Mononuclear cell (primary cell): ENCODE data around the gene LYPD6B. TPM values are rescaled to one million over a fixed set of nuclear protein-coding genes. Genes with fewer than 3 reads are reported as not detected.

Experiments
- H3K27me3 ChIP-seq: 2 replicates; pipeline ENCODE4 v1.6.0; 2011; ENCODE audit warnings: low read length, control low read depth; ENCODE audit not compliant: insufficient read depth
- H3K4me1 ChIP-seq: 2 replicates; pipeline ENCODE4 v1.5.1; 2011; ENCODE audit warnings: mild to moderate bottlenecking, low read length, control low read depth; ENCODE audit not compliant: insufficient read depth
- H3K4me3 ChIP-seq: 2 replicates; pipeline ENCODE4 v1.5.1; 2011; ENCODE audit warnings: mild to moderate bottlenecking, low read length, moderate library complexity
- H3K9me3 ChIP-seq: 2 replicates; pipeline ENCODE4 v1.5.1; 2011; ENCODE audit warnings: low read depth, mild to moderate bottlenecking, control low read depth, low read length
- total RNA-seq: library from RNA; depleted of rRNA; stranded (reverse); fragments of >200 nt; gene quantifications from one replicate; pipeline ENCODE4 v1.2.3, GENCODE V29; 2012

Gene LYPD6B
- total RNA-seq, 1 donor: not detected

DNA sequence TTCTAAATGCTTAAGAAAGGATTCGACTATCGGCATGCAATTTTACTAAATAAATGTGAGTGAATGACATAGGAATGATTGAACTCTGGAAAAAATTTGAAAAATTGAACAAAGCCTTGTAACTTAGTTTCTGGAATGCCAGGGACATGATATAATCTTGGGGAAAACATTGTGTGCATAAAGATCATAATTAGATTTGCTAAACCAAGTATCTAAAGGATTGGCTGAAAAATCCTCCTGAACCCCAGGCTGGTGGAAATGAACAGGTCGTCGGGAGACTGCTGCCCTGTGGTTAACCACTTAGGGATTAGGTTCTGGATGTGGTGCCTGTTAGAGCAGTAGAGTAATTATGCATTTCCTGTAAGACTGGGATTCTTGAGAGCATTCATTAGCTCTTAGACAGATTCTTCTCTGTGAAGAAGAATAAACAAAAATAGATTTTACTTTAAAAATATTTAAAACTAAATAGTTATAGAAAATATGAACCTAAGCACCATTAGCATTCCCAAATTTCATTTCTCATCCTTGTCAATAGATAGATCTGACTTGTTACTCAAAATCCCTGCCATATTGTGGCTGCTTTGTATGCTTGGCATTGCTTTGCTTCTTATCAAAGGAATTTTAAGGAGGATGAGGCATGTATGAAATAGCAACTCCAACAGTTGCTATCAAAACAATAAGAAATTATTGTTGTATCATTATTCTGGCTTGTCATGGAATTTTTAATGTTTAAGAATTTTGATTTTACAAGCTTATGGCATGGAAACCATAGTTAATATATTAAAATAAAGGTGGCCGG is 55.9 kb downstream of the LYPD6B start:
- Histone ChIP-seq H3K27me3 (peaks cover 3% of the 10 kb centered on the region), H3K9me3 (no peaks in the 10 kb centered on the region), H3K4me3 (no peak overlapping the region), H3K4me1 (no peaks in the 10 kb centered on the region)

DNA sequence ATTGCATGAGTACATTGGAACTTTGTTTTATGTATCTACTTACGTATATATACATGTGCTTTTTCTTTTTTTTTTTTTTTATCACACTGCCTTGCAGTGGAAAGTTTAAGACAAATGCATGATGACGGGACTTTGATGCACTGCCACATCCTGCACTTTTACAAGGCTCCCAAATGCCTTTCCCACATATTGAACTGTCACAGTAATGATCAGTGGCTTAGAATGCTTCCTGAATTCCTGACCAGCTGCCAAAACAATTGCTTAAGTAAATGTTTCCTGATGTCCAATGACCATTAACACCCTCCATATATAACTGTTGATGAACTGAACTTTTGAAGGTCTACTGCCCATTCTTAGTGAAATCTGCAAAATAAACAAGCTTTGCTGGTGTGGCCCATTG is 60.2 kb downstream of the LYPD6B start:
- H3K4me3 ChIP-seq: no peak overlapping the region
- no peaks in the 10 kb centered on the region for H3K27me3 ChIP-seq
- no peaks in the 10 kb centered on the region for H3K4me1 ChIP-seq
- H3K9me3 ChIP-seq: no peaks in the 10 kb centered on the region

DNA sequence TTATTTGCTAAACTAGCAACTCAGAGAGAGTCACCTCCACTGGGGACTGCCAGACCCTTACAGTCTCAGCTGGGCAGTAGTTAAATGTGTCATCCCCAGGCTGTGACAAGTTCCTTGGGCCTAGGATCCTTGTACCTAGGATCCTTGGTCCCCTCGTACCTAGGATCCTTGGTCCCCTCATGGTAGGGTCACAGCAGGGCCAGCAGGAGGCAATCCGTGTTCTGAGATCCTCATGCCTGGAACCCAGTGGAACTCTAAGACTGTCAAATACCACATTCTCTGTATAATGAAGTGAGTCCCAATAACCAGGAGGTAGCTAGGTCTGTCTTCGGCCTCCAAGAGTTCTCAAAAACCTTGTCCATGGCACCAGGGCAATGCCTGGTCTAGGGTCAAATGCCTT is 60.8 kb downstream of the LYPD6B start:
- no peaks in the 10 kb centered on the region for H3K4me1 ChIP-seq

DNA sequence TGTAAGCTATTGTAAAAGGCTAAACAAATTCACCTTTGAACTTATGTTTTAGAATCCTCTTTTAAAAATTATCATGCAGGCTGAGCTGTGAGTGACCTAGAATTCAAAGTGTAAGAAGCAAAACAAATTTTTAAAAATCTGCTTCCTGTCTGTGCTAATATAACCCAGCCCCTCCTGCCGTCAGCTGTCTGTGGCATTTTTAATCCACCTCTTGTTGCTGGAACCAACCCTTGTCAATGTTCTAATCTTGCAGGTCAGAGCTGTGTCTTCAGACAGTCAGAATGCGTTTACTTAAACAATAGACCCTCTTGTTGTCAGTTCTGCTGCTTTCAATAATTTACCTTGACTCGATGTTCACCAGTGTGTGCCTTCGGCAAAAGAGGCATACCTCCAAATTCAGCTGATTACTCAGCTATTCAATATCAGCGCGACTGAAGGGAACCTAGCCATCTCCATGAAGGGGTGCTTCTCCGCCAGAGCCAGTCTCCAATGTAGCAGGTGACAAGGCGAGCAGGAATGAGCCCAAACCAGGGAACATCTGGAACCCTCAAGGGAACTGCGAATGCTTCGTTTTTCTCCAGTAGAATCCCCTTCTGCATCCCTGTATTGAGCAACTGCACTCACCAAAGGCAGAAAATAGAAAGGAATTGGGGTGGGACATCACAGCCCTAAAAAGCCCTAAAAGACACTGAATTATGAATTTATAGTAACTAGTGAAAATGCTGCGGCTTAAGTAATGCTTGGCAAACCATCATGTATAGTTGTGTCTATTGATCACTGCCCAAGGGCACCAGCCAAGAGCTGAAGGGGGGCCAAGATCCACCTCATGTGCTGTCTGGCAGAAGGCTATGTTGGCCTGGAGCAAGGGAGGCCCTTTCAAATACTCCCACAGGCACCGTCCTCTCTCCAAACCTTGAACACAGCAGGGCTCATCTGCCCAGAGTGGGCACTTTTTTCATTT is 62.5 kb downstream of the LYPD6B start:
- H3K4me3 ChIP-seq: no peak overlapping the region
- H3K4me1 ChIP-seq: no peaks in the 10 kb centered on the region
- no peaks in the 10 kb centered on the region for H3K27me3 ChIP-seq
- H3K9me3 ChIP-seq: peaks cover 5% of the 10 kb centered on the region

More for the DNA sequence above, 60.8 kb downstream of the LYPD6B start:
- Histone ChIP-seq H3K27me3 (no peaks in the 10 kb centered on the region), H3K9me3 (no peaks in the 10 kb centered on the region), H3K4me3 (no peak overlapping the region)

DNA sequence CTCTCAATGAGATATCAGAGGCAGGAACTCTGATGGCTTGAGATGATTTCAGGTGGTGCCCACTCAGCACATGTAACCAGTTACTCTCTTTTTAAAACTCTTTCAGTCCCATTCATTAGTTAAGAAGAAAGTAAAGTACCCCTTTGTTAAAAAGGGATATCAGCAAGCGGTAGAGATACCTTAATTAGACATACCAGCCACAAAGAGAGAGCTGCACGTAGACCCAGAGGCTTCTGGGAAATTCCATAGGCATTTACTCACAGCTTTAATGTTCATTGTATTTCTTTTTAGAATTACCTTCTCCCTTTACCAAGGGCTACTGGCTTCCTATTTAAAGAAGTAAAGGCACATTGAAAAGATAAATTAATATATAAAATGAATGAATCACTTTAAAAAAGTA is 63.3 kb downstream of the LYPD6B start:
- H3K4me3 ChIP-seq: no peak overlapping the region
- no peaks in the 10 kb centered on the region for H3K4me1 ChIP-seq
- H3K27me3 ChIP-seq: no peaks in the 10 kb centered on the region
- peaks cover 5% of the 10 kb centered on the region for H3K9me3 ChIP-seq

DNA sequence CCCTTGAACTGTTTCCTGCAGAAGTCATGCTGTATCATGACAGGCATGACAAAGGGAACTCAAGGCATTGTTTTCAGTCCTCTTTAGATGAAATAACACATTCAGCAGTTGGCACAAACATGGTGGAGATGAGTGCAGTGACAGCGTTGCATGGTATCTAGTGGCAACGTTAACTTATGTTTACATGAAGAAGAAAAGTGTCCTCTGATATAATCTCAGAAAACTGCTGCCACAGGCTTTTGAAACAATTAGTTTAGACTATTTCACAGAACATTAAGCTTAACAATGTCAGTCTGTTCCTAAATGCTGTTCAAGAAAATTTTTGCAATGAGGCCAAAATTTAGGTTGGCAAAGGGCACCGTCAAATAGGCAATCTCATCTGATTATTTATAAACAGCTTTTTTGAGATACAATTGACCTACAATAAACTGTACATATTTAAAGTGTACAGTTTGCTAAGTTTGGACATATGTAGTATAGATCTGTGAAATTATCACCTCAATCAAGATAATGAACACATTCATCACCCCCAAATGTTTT is 64.7 kb downstream of the LYPD6B start:
- H3K4me3 ChIP-seq: no peak overlapping the region

DNA sequence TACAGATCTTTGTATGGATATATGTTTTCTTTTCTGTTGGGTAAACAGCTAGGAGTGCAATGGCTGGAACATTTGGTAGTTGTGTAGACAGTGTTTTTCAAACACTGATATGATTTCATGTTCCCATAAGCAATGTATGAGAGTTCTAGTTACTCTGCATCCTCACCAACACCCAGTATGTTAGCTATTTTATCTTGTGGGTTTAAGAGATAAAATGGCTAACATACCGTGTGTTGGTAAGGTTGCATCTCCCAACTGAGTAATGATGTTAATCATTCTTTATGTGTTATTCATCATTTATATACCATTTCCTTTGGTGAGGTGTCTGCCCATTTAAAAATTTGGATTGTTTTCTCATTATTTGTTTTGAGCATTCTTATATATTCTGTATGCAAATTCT is 65.7 kb downstream of the LYPD6B start:
- Histone ChIP-seq H3K4me3 (no peak overlapping the region), H3K9me3 (peaks cover 5% of the 10 kb centered on the region), H3K4me1 (no peaks in the 10 kb centered on the region), H3K27me3 (peaks cover 3% of the 10 kb centered on the region)

More for the DNA sequence above, 64.7 kb downstream of the LYPD6B start:
- Histone ChIP-seq H3K9me3 (peaks cover 5% of the 10 kb centered on the region), H3K4me1 (no peaks in the 10 kb centered on the region), H3K27me3 (peaks cover 3% of the 10 kb centered on the region)

DNA sequence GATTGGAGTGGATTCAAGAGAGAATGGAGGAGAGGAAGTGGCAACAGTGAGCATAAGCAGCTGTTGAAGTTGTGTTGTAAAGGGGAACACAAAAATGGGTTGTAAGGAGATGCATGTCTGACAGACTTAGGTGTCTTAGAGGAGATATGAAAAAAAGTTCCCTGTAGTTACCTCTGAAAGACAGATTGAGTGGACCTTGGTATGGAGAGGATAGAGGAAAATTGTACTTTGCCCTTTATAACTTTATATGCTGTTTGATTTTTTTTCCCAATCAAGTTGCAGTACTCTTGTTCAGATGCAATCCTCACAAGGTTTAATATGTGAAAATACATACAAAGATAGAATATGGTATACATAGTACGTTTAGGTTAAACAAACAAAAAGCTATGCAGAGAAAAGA is 73.6 kb downstream of the LYPD6B start:
- no peaks in the 10 kb centered on the region for H3K4me1 ChIP-seq
- peaks cover 6% of the 10 kb centered on the region for H3K27me3 ChIP-seq
- no peak overlapping the region for H3K4me3 ChIP-seq
- H3K9me3 ChIP-seq: no peaks in the 10 kb centered on the region

DNA sequence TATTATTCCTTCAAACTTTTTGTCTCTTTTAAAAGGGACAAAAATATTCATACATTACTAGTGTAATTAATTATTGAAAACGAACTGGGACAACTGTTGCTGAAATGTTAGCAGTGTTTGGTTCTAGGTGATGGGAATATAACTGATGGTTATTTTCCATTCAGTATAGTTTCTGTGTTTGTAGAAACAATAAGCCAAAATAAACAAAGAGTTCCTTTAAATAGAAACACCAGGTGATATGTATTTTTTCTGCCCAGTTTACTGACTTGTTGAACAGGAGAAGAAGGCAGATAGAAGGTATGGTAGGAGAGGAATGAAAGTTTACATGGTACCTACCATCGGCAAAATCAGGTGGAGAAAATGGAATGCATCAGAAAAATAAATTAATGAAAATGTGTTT is 74.2 kb downstream of the LYPD6B start:
- Histone ChIP-seq H3K4me3 (no peak overlapping the region), H3K9me3 (no peaks in the 10 kb centered on the region), H3K4me1 (no peaks in the 10 kb centered on the region), H3K27me3 (peaks cover 9% of the 10 kb centered on the region)

DNA sequence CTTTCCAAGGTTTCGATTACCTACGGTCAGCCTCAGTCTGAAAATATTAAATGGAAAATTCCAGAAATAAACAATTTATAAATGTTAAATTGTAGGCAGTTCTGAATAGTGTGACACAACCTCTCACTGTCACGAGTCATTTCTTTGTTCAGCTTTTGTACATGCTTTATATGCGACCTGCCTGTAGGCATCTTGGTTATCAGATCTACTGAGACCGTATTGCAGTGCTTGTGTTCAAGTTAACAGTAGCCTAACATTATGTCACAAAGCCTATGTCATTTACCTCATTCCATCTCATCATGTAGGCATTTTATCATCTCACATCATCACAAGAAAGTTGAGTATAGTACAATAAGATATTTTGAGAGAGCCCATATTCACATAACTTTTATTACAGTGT is 77.3 kb downstream of the LYPD6B start:
- H3K4me1 ChIP-seq: no peaks in the 10 kb centered on the region
- H3K4me3 ChIP-seq: no peak overlapping the region
- no peaks in the 10 kb centered on the region for H3K9me3 ChIP-seq
- peaks cover 7% of the 10 kb centered on the region for H3K27me3 ChIP-seq

DNA sequence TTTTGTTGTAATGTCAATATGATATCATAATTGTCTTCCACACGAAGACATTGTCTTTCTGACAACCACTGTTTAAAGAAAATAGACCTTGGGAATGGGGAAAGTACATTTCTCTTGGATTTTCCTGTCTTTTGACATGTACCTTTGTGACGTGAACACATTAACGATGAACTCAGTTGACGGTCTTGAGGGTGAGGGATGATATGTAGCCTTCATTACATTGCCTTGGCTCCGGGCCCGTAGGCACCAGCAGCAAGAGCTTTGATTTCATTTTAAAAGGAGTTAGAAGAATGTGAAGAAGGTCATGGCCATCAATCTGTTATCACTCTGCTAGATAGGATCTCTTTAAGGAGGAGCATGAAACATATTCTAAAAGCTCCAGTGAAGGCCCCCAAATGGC is 80.9 kb downstream of the LYPD6B start:
- Histone ChIP-seq H3K27me3 (peaks cover 4% of the 10 kb centered on the region), H3K4me1 (no peaks in the 10 kb centered on the region)

DNA sequence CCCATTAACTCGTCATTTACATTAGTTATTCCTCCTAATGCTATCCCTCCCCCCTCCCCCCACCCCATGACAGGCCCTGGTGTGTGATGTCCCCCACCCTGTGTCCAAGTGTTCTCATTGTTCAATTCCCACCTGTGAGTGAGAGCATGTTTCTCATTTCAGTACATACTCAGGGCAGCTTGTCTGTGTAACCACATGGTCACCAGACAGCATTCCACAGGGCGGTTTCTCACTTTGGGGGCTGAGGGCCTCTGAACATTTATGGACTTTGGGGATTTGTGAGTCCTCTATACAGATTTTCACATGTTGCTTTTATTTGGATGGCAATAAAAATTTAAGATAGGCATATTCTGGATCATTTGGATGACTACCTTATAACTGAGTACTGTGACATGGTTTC is 84.0 kb downstream of the LYPD6B start:
- Histone ChIP-seq H3K27me3 (peaks cover 13% of the 10 kb centered on the region), H3K9me3 (no peaks in the 10 kb centered on the region), H3K4me1 (no peaks in the 10 kb centered on the region), H3K4me3 (no peak overlapping the region)

More for the DNA sequence above, 80.9 kb downstream of the LYPD6B start:
- H3K4me3 ChIP-seq: no peak overlapping the region
- no peaks in the 10 kb centered on the region for H3K9me3 ChIP-seq

DNA sequence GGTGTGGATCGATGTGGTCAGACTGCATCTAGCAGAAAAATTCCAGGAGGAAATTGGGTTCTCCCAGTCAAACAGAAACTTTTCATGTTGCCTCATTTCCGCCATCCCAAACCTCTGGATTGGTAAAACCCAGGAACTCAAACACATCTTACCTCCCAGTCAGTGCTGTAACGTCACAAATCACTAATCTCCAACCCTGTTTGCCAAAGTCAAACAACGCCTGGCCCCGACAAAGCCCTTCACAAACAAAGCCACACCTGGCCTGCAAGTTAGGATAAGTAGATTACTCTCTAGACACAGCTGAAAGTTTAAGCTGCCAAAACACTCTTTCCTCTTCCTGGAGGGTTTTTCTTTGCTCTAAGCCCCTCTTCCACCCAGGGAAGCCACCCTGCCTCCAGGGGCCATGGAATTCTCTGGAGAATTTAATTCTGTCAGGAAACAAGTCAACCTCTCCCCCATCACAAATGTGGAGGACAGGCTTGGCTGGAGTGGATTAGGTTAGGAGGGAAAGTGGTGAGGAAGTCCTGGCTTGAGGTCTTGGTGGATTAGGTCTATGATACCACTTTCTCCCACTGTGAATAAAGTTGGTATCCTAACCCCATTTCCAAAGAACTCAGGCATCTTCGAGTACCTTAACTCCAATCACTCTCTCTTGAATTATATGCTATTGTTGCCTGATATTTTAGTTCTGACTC is 86.7 kb downstream of the LYPD6B start:
- H3K9me3 ChIP-seq: no peaks in the 10 kb centered on the region

DNA sequence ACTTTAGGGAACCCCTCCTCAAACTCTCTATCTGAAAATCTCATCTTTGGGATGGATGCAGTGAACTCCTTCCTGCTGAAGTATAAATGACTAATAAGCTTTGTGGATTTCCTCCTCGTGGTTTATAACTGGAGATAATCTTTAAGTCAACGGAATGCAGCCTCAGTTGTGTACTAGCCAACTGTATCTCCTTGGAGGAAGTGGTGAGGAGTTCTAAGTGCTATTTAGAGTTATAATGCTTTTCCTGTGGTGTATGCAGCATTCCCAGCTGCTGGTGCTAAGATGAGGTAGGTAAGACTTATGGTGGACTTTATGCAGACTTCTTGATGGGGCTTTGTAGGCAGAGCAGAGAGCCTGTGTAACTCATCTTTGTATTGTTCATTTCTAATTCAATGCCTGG is 90.9 kb downstream of the LYPD6B start:
- peaks cover 13% of the 10 kb centered on the region for H3K27me3 ChIP-seq
- H3K4me3 ChIP-seq: no peak overlapping the region
- no peaks in the 10 kb centered on the region for H3K9me3 ChIP-seq
- no peaks in the 10 kb centered on the region for H3K4me1 ChIP-seq

More for the DNA sequence above, 86.7 kb downstream of the LYPD6B start:
- Histone ChIP-seq H3K4me3 (no peak overlapping the region), H3K27me3 (peaks cover 10% of the 10 kb centered on the region), H3K4me1 (no peaks in the 10 kb centered on the region)

DNA sequence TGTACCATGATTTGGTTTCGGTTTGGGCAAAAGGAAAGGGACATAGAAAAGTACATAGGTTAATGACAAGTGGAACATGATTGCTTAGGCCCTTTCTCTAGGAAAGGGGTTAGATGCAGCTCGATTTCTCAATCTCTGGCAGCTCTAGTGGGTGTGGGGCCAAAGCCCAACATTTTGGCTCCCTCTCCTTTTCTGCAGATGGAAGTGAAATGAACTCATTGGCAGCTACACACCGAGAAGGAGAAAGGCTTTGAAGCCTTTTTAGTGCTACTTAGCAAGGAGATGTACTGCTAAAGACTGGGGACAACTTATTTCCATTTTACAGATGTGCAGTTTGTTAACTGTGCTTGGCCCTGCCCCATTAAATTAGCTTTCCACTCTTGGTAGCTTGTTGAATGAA is 93.8 kb downstream of the LYPD6B start:
- H3K27me3 ChIP-seq: peaks cover 3% of the 10 kb centered on the region
- H3K9me3 ChIP-seq: no peaks in the 10 kb centered on the region
- H3K4me3 ChIP-seq: no peak overlapping the region
- H3K4me1 ChIP-seq: no peaks in the 10 kb centered on the region
